GM12878 (cell line): ENCODE results near the gene HSP90AB1. TPM values are rescaled to one million over a fixed set of nuclear protein-coding genes. Genes with fewer than 3 reads are reported as not detected.

Source experiments
- ATAC-seq: fragments of 200-7000 bp; cut with Tn5 transposase; 3 replicates; pipeline ENCODE4 v1.9.1; 2020; ENCODE audit warnings: mild to moderate bottlenecking, moderate library complexity
- BruUV-seq: library from RNA; stranded (reverse); fragments of 400-500 nt; replicated peaks from 2 replicates; lab custom pipeline; 2021; lab: Mats Ljungman, UMichigan
- CTCF ChIA-PET: fragments of 300-600 bp; sonication (Branson Sonifier 250); formaldehyde crosslinking; extraction: SDS; loops from one replicate; lab custom pipeline; 2021; ENCODE audit warnings: inconsistent platforms; lab: Yijun Ruan, JAX
- POLR2A ChIA-PET: fragments of 350-600 bp; formaldehyde crosslinking; extraction: SDS; loops from one replicate; lab custom pipeline; 2021; ENCODE audit warnings: inconsistent platforms; lab: Charles Lee
- RAD21 ChIA-PET: fragments of 300-600 bp; sonication (Branson Sonifier 250); formaldehyde crosslinking; loops from one replicate; lab custom pipeline; 2023; ENCODE audit warnings: antibody characterized with exemption; ENCODE audit not compliant: unreplicated experiment; lab: Charles Lee
- SMC1A ChIA-PET: fragments of 300-600 bp; sonication (Branson Sonifier 250); formaldehyde crosslinking; loops from one replicate; lab custom pipeline; 2023; ENCODE audit not compliant: unreplicated experiment, uncharacterized antibody; lab: Charles Lee
- DNase-seq: peaks from one replicate; pipeline ENCODE4 v3.0.0-alpha.2; 2011; ENCODE audit warnings: low read depth, low spot score
- FAIRE-seq: peaks from 3 replicates; lab custom pipeline; 2011; peaks lifted over from hg19 to GRCh38; lab: Jason Lieb, UNC
- H2AFZ ChIP-seq: 2 replicates; pipeline ENCODE4 v1.6.0; 2011; ENCODE audit warnings: low read depth, low read length, control low read depth; ENCODE audit not compliant: control insufficient read depth
- H3K27ac ChIP-seq: 2 replicates; pipeline ENCODE4 v1.5.1; 2011; ENCODE audit warnings: control low read depth; ENCODE audit not compliant: control insufficient read depth, insufficient read depth
- H3K27me3 ChIP-seq, 2 experiments: replicated peaks in 1 of 2; 2 replicates each; pipeline versions ENCODE4 v1.6.0 to v1.6.1; 2011; ENCODE audit warnings: low read length in 1 of 2; ENCODE audit not compliant: control insufficient read depth in 2 of 2, insufficient read depth in 2 of 2
- H3K36me3 ChIP-seq, 2 experiments: 2 replicates each; pipeline ENCODE4 v1.5.1; 2011; ENCODE audit warnings: low read length in 1 of 2; ENCODE audit not compliant: control insufficient read depth in 2 of 2, insufficient read depth in 2 of 2
- H3K4me1 ChIP-seq: 2 replicates; pipeline ENCODE4 v1.6.1; 2011; ENCODE audit warnings: mild to moderate bottlenecking, low read length, moderate library complexity, mixed read lengths; ENCODE audit not compliant: control insufficient read depth, insufficient read depth
- H3K4me2 ChIP-seq: 2 replicates; pipeline ENCODE4 v1.6.0; 2011; ENCODE audit warnings: control low read depth; ENCODE audit not compliant: control insufficient read depth, insufficient read depth
- H3K4me3 ChIP-seq: fragments of 200-600 bp; sonication (generic); 2 replicates; pipeline ENCODE4 v1.5.1; 2016
- H3K79me2 ChIP-seq: 2 replicates; pipeline ENCODE4 v1.6.0; 2011; ENCODE audit warnings: low read length; ENCODE audit not compliant: control insufficient read depth, insufficient read depth
- H3K9ac ChIP-seq: 2 replicates; pipeline ENCODE4 v1.8.0; 2011; ENCODE audit warnings: low read length, control low read depth, mixed read lengths; ENCODE audit not compliant: control insufficient read depth, insufficient read depth
- H3K9me3 ChIP-seq: replicated peaks from 3 replicates; pipeline ENCODE4 v1.5.1; 2011; ENCODE audit warnings: mild to moderate bottlenecking, low read length; ENCODE audit not compliant: control insufficient read depth, insufficient read depth
- H4K20me1 ChIP-seq: 2 replicates; pipeline ENCODE4 v1.6.0; 2011; ENCODE audit not compliant: control insufficient read depth, insufficient read depth
- BACH1 ChIP-seq: fragments of 450-650 bp; IDR thresholded peaks from 2 replicates; pipeline ENCODE4 v1.6.1; 2017; ENCODE audit warnings: mild to moderate bottlenecking, borderline replicate concordance
- FOXM1 ChIP-seq: IDR thresholded peaks from 2 replicates; pipeline ENCODE4 v1.6.1; 2012; ENCODE audit warnings: low read depth, mild to moderate bottlenecking, inconsistent platforms, low read length, moderate library complexity
- HDAC6 ChIP-seq: fragments of 200-600 bp; sonication (generic); IDR thresholded peaks from one replicate; pipeline ENCODE4 v1.8.0; 2017; ENCODE audit warnings: antibody characterized with exemption; ENCODE audit not compliant: unreplicated experiment
- IRF5 ChIP-seq: fragments of 450-650 bp; IDR thresholded peaks from 2 replicates; pipeline ENCODE4 v1.6.1; 2017; ENCODE audit warnings: borderline replicate concordance
- MEF2A ChIP-seq: IDR thresholded peaks from 2 replicates; pipeline ENCODE4 v1.6.1; 2011; ENCODE audit warnings: low read depth, mild to moderate bottlenecking, low read length, moderate library complexity; ENCODE audit not compliant: insufficient read depth
- MTA2 ChIP-seq: fragments of 450-650 bp; IDR thresholded peaks from 2 replicates; pipeline ENCODE4 v1.6.1; 2016; ENCODE audit warnings: low read depth, mild to moderate bottlenecking, moderate library complexity
- MTA3 ChIP-seq: IDR thresholded peaks from 2 replicates; pipeline ENCODE4 v1.6.1; 2012; ENCODE audit warnings: low read length, inconsistent platforms, borderline replicate concordance
- RAD21 ChIP-seq: IDR thresholded peaks from 2 replicates; pipeline ENCODE4 v1.6.1; 2011; ENCODE audit warnings: mild to moderate bottlenecking, low read depth, low read length, moderate library complexity; ENCODE audit not compliant: insufficient read depth
- SIN3A ChIP-seq: IDR thresholded peaks from 2 replicates; pipeline ENCODE4 v1.6.1; 2012; ENCODE audit warnings: low read depth, low read length, improper control_type of control experiment
- SMC3 ChIP-seq: IDR thresholded peaks from 2 replicates; pipeline ENCODE4 v1.6.1; 2011; ENCODE audit warnings: low read length, improper control_type of control experiment, borderline replicate concordance
- WRNIP1 ChIP-seq: IDR thresholded peaks from 2 replicates; pipeline ENCODE4 v1.6.1; 2011; ENCODE audit warnings: low read depth, low read length, improper control_type of control experiment, borderline replicate concordance
- ZNF622 ChIP-seq: fragments of 450-650 bp; IDR thresholded peaks from 2 replicates; pipeline ENCODE4 v1.6.1; 2017; ENCODE audit warnings: mild to moderate bottlenecking, inconsistent platforms
- WGBS: methylation state at CpG from one replicate; pipeline ENCODE4 v1.1.6; 2016; ENCODE audit warnings: low lambda C conversion rate; ENCODE audit not compliant: insufficient replicate concordance, insufficient coverage; ENCODE audit errors: missing lambda C conversion rate; 5-methylcytosine and 5-hydroxymethylcytosine counted together
- in situ Hi-C: fragments of 300-500 bp; cut with MboI; formaldehyde crosslinking; loops from 9 replicates; pipeline ENCODE4 v1.14.3; 2018; ENCODE audit warnings: mixed read lengths
- intact Hi-C: fragments of 100-400 bp; cut with micrococcal nuclease; formaldehyde crosslinking; loops from one replicate; pipeline ENCODE4 v1.14.2; 2022; ENCODE audit not compliant: unreplicated experiment
- polyA plus RNA-seq, 11 experiments: library from polyadenylated mRNA; depleted of rRNA in 4 of 11; unstranded in 6 of 11; stranded (reverse) in 5 of 11; fragments of >200 nt; fragmentation: Nextera tagmentation in 4 of 11; fragmentation: Illumina TruSeq in 1 of 11; extraction: Ambion mirVana in 4 of 11; extraction: Trizol in 1 of 11; gene quantifications; 1 replicate in 1 of 11; 2 replicates in 10 of 11; pipeline versions ENCODE4 v1.2.1 to v1.2.3, GENCODE V29; 2011 to 2016; ENCODE audit warnings: inconsistent platforms in 2 of 11, missing spikeins in 2 of 11, low read depth in 1 of 11
- total RNA-seq, 4 experiments: library from RNA; depleted of rRNA in 3 of 4; stranded (reverse); fragments of >200 nt in 3 of 4; fragmentation: Illumina TruSeq in 1 of 4; extraction: Trizol in 1 of 4; gene quantifications; 2 replicates each; pipeline versions ENCODE4 v1.2.1 to v1.2.3, GENCODE V29; 2013 to 2021

Gene HSP90AB1
- total and polyA plus RNA-seq, 10 of the 15 experiments (the other 5 are each of a cell fraction or from before 2014, with no cell fraction given), result 988 to 1,682 (median 1,146) TPM

- no peak for TF ChIP-seq MTA3
- TF ChIP-seq ZNF622, result no peak
- no peak for TF ChIP-seq RAD21
- no peak for TF ChIP-seq HDAC6
- TF ChIP-seq SIN3A, result no peak
Measured at GRCh38 chr6:44272529-44272928, 25.6 kb downstream of the HSP90AB1 start (continued).

GRCh38 chr6:44272999-44273566, 26.2 kb downstream of the HSP90AB1 start:
- WGBS, result 57% methylated on average over 23 of the region's 23 CpGs
- Histone ChIP-seq H4K20me1 (no peaks in the 10 kb centered on the region), H3K4me2 (no peak overlapping the region), H3K27ac (no peak overlapping the region), H3K9ac (no peak overlapping the region), H3K79me2 (no peaks in the 10 kb centered on the region)
- ChIA-PET RAD21 (no interaction called here), POLR2A (no interaction called here), SMC1A (interaction anchor here (0.5 kb wide), 1 partner anchor 1430 kb away, joined by 3 read pairs; no protein-coding TSS in a partner anchor)
- no peak for FAIRE-seq
- no peak for TF ChIP-seq WRNIP1
- TF ChIP-seq HDAC6, result no peak
- no peak for TF ChIP-seq MTA2
- TF ChIP-seq IRF5, result no peak
- TF ChIP-seq SMC3, result no peak
- no peak for TF ChIP-seq FOXM1
- no peak for TF ChIP-seq MEF2A
- TF ChIP-seq BACH1, result no peak
- TF ChIP-seq, all 136 proteins: peak for 0
- Histone ChIP-seq H3K27me3 (peaks cover 4 to 15% of the 10 kb centered on the region in 2 experiments; a peak in 3 of 4 replicates), H2AFZ (no peak overlapping the region), H3K36me3 (no peaks in the 10 kb centered on the region), H3K9me3 (no peaks in the 10 kb centered on the region), H3K4me3 (no peak overlapping the region), H3K4me1 (peaks cover 4% of the 10 kb centered on the region)
- ATAC-seq (no peak), DNase-seq (no peak)
- in situ Hi-C loops, result no loop called here
- BruUV-seq, result no TSS peak
- CTCF ChIA-PET, result no interaction called here
- intact Hi-C loops, result no loop called here
